AG04450 (cell line): ENCODE measurements around the gene RPH3AL. TPM values are rescaled to one million over a fixed set of nuclear protein-coding genes. Genes with fewer than 3 reads are reported as not detected.

Experiments
- CTCF ChIA-PET: fragments of 300-600, 350-600 bp; formaldehyde crosslinking; extraction: SDS; loops from one replicate; lab custom pipeline; 2022; ENCODE audit warnings: antibody characterized with exemption, inconsistent platforms; lab: Charles Lee
- POLR2A ChIA-PET: fragments of 350-600 bp; formaldehyde crosslinking; extraction: SDS; loops from one replicate; lab custom pipeline; 2021; ENCODE audit warnings: antibody characterized with exemption, inconsistent platforms; lab: Yijun Ruan, JAX
- DNase-seq: peaks from one replicate; pipeline ENCODE4 v3.0.0-alpha.2; 2011; ENCODE audit warnings: low read depth, low spot score
- H3K27ac ChIP-seq: one replicate; pipeline ENCODE4 v1.5.1; 2012; ENCODE audit warnings: low read depth, low read length, control low read depth
- H3K27me3 ChIP-seq: one replicate; pipeline ENCODE4 v1.6.0; 2012; ENCODE audit warnings: low read length; ENCODE audit not compliant: control insufficient read depth, insufficient read depth
- H3K4me3 ChIP-seq: 2 replicates; pipeline ENCODE4 v1.5.1; 2011; ENCODE audit warnings: mild to moderate bottlenecking, low read depth, low read length, control low read depth
- H3K9me3 ChIP-seq: 2 replicates; pipeline ENCODE4 v1.5.1; 2012; ENCODE audit warnings: low read length; ENCODE audit not compliant: control insufficient read depth, insufficient read depth
- CTCF ChIP-seq: IDR thresholded peaks from 2 replicates; pipeline ENCODE4 v1.5.1; 2011; ENCODE audit warnings: low read depth, low read length, control low read depth, inconsistent platforms
- polyA plus RNA-seq: library from polyadenylated mRNA; depleted of rRNA; stranded (reverse); fragments of >200 nt; gene quantifications from 2 replicates; pipeline ENCODE4 v1.2.3, GENCODE V29; 2011

The RPH3AL gene
- polyA plus RNA-seq, 1 experiment = 1.3 TPM

- Histone ChIP-seq H3K9me3 (peaks cover 3% of the 10 kb centered on the region; the same call in 1 of the 2 replicates), H3K27ac (no peak overlapping the region), H3K27me3 (peaks cover 6% of the 10 kb centered on the region), H3K4me3 (no peak overlapping the region)
- ChIA-PET CTCF (no interaction called here), POLR2A (no interaction called here)
- no peak for DNase-seq
- no peak for TF ChIP-seq CTCF
Observed at GRCh38 chr17:284676-285355, 67.8 kb downstream of the RPH3AL start.

- Histone ChIP-seq H3K27me3 (peaks cover 6% of the 10 kb centered on the region), H3K9me3 (peaks cover 3% of the 10 kb centered on the region; the same call in 1 of the 2 replicates), H3K27ac (no peak overlapping the region), H3K4me3 (no peak overlapping the region)
- ChIA-PET CTCF (no interaction called here), POLR2A (no interaction called here)
- no peak for TF ChIP-seq CTCF
- no peak for DNase-seq
Observed at GRCh38 chr17:283911-284675, 68.5 kb downstream of the RPH3AL start.

GRCh38 chr17:282912-283882 lies 69.4 kb downstream of the RPH3AL start:
- no peak for DNase-seq
- H3K4me3 ChIP-seq = no peak overlapping the region
- H3K27ac ChIP-seq = no peak overlapping the region
- POLR2A ChIA-PET = no interaction called here
- H3K9me3 ChIP-seq = peaks cover 3% of the 10 kb centered on the region; the same call in 1 of the 2 replicates
- CTCF ChIA-PET = no interaction called here
- peaks cover 6% of the 10 kb centered on the region for H3K27me3 ChIP-seq
- TF ChIP-seq CTCF = no peak

- ChIA-PET CTCF (no interaction called here), POLR2A (no interaction called here)
- no peak for TF ChIP-seq CTCF
- DNase-seq = no peak
- peaks cover 3% of the 10 kb centered on the region; the same call in 1 of the 2 replicates for H3K9me3 ChIP-seq
- H3K27ac ChIP-seq = no peak overlapping the region
- peaks cover 6% of the 10 kb centered on the region for H3K27me3 ChIP-seq
- H3K4me3 ChIP-seq = no peak overlapping the region
Observed at GRCh38 chr17:282000-282911, 70.4 kb downstream of the RPH3AL start.
